ENCODE measurements around the gene CDKN2A. TPM values are rescaled to one million over a fixed set of nuclear protein-coding genes. Genes with fewer than 3 reads are reported as not detected.

CDKN2A gene
- total and polyA plus RNA-seq, 9 of the 15 experiments (the other 6 are each of a cell fraction or from before 2014, with no cell fraction given) = not detected

DNA sequence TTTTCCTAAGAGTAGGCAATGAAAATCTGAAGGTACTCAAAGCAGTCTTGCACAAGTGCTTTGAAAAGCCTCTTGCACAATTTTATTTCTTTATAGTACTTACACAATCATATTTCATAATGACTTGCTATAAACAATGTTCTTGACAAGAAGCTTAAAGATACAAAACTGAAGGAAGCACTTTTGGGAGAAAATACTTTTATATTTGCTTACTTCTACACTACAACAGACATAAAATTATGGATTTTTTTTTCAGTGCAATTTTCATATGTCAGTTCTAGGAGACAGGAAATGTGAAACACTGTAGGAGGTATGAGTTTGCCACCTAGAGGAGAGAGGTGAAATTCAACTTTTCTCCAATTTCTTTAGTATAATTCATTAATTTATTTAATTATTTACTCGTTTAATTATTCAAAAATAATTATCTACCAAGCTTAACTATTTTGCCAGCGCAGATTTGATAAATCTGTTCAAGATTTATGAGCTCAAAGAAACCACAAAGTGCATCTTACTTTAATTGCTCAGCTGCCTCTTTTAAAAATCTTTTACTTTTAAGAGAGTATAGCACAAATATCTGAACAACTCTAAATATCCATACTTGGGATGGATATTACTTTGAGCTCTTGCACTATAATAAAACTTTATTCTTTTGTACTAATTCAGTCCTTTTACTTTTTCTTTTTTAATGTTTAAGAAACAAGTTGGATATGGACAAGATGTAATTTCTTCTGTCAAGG, 43.9 kb upstream of the CDKN2A start:
- H3K4me3 ChIP-seq = no peak overlapping the region
- H3K4me1 ChIP-seq (replicated peaks in 1 of 2; ENCODE audit: control insufficient read depth in 2 of 2, insufficient read depth in 2 of 2, low read length in 2 of 2) = no peaks in the 10 kb centered on the region
- H3K9me1 ChIP-seq (ENCODE audit: control insufficient read depth, insufficient read depth, low read length) = no peaks in the 10 kb centered on the region
- no peak overlapping the region for H3K4me2 ChIP-seq (ENCODE audit: insufficient read depth, low read length)
- WGBS (ENCODE audit: insufficient coverage, low coverage, missing lambda C conversion rate) = no CpG with 5 or more reads among the region's 2 CpGs
- no peaks in the 10 kb centered on the region for H4K20me1 ChIP-seq (replicated peaks; ENCODE audit: control insufficient read depth, insufficient read depth, low read length)
- no TSS peak for BruUV-seq (replicated peaks)
- TF ChIP-seq RCOR1 (IDR thresholded peaks at IDR 0.05; ENCODE audit: borderline replicate concordance in 1 of 2, low read depth in 2 of 2, low read length in 2 of 2) (no peak), ETV6 (IDR thresholded peaks at IDR 0.05; ENCODE audit: borderline replicate concordance in 1 of 2, low read depth in 2 of 2, low read length in 1 of 2) (no peak), ETV6 (CRISPR knock-in tag; IDR thresholded peaks at IDR 0.05; ENCODE audit: borderline replicate concordance) (no peak), ZNF347 (CRISPR knock-in tag; IDR thresholded peaks at IDR 0.05; ENCODE audit: low read depth) (no peak)
- no peaks in the 10 kb centered on the region for H3K9me3 ChIP-seq (replicated peaks; ENCODE audit: control insufficient read depth, insufficient read depth, low read depth, low read length)
- ChIA-PET POLR2A (no interaction called here), CTCF (ENCODE audit: low intra/inter-chr PET ratio) (no interaction called here)
- no peak overlapping the region for H3K27ac ChIP-seq (ENCODE audit: extremely low read depth, low read depth, low read length)
- FAIRE-seq (no peak), DNase-seq (ENCODE audit: extremely low read depth in 1 of 4, low spot score in 3 of 4) (no peak), ATAC-seq (no peak)
- intact Hi-C loops (cut with micrococcal nuclease) (no loop called here), in situ Hi-C loops (cut with MboI) (no loop called here)
- H3K36me3 ChIP-seq (ENCODE audit: control insufficient read depth, insufficient read depth, low read length) = no peaks in the 10 kb centered on the region
- no peaks in the 10 kb centered on the region for H3K27me3 ChIP-seq (ENCODE audit: control insufficient read depth in 2 of 2, insufficient read depth in 2 of 2, low read length in 2 of 2)
- H2AFZ ChIP-seq (ENCODE audit: low read depth, low read length) = no peak overlapping the region
- no peaks in the 10 kb centered on the region for H3K79me2 ChIP-seq (ENCODE audit: control insufficient read depth, insufficient read depth, low read length)
- H3K9ac ChIP-seq (ENCODE audit: insufficient read depth in 1 of 2, low read depth in 2 of 2, low read length in 2 of 2) = no peak overlapping the region

Data from K562 (cell line).